MM.1S (cell line): ENCODE measurements around the gene PRRG2.

Experiments
- DNase-seq: peaks from one replicate; pipeline ENCODE4 v3.0.0-alpha.2; 2015
- H2AFZ ChIP-seq: fragments of 300-600 bp; sonication (generic); 2 replicates; pipeline ENCODE4 v1.6.0; 2016; ENCODE audit warnings: antibody characterized with exemption, low read length
- H3F3A ChIP-seq: fragments of 300-600 bp; sonication (generic); 2 replicates; pipeline ENCODE4 v1.6.1; 2016; ENCODE audit warnings: mild to moderate bottlenecking, antibody characterized with exemption, low read length, moderate library complexity, mixed read lengths; ENCODE audit not compliant: insufficient read depth
- H3K27ac ChIP-seq: fragments of 300-600 bp; sonication (generic); 2 replicates; pipeline ENCODE4 v1.5.1; 2016; ENCODE audit warnings: mild to moderate bottlenecking, low read length
- H3K27me3 ChIP-seq: fragments of 300-600 bp; sonication (generic); replicated peaks from 2 replicates; pipeline ENCODE4 v1.6.0; 2016; ENCODE audit warnings: low read length; ENCODE audit not compliant: insufficient read depth
- H3K36me3 ChIP-seq: fragments of 300-600 bp; sonication (generic); replicated peaks from 2 replicates; pipeline ENCODE4 v1.6.1; 2016; ENCODE audit warnings: mild to moderate bottlenecking, low read length, mixed read lengths; ENCODE audit not compliant: insufficient read depth
- H3K4me1 ChIP-seq: fragments of 300-600 bp; sonication (generic); 2 replicates; pipeline ENCODE4 v1.6.1; 2016; ENCODE audit warnings: low read length, mixed read lengths
- H3K4me2 ChIP-seq: fragments of 300-600 bp; sonication (generic); 2 replicates; pipeline ENCODE4 v1.6.0; 2016; ENCODE audit warnings: low read depth, low read length
- H3K4me3 ChIP-seq: fragments of 300-600 bp; sonication (generic); 2 replicates; pipeline ENCODE4 v1.5.1; 2016; ENCODE audit warnings: low read length, mixed read lengths
- H3K79me2 ChIP-seq: fragments of 300-600 bp; sonication (generic); 2 replicates; pipeline ENCODE4 v1.6.1; 2016; ENCODE audit warnings: mixed run types, low read length, mixed read lengths
- H3K9ac ChIP-seq: fragments of 300-600 bp; sonication (generic); 2 replicates; pipeline ENCODE4 v1.6.1; 2016; ENCODE audit warnings: low read length, mixed read lengths
- H3K9me2 ChIP-seq: fragments of 300-600 bp; sonication (generic); replicated peaks from 2 replicates; pipeline ENCODE4 v1.6.1; 2016; ENCODE audit warnings: mild to moderate bottlenecking, low read length, mixed read lengths; ENCODE audit not compliant: insufficient read depth
- H3K9me3 ChIP-seq: fragments of 300-600 bp; sonication (generic); replicated peaks from 2 replicates; pipeline ENCODE4 v1.6.1; 2016; ENCODE audit warnings: mild to moderate bottlenecking, low read length, mixed read lengths; ENCODE audit not compliant: insufficient read depth
- H4K20me1 ChIP-seq: fragments of 300-600 bp; sonication (generic); 2 replicates; pipeline ENCODE4 v1.6.1; 2016; ENCODE audit warnings: mild to moderate bottlenecking, low read length, moderate library complexity, mixed read lengths; ENCODE audit not compliant: insufficient read depth
- CTCF ChIP-seq: fragments of 300-600 bp; sonication (generic); IDR thresholded peaks from 2 replicates; pipeline ENCODE4 v1.5.1; 2016; ENCODE audit warnings: antibody characterized with exemption, low read length, mixed read lengths
- EZH2 ChIP-seq: fragments of 300-600 bp; sonication (generic); optimal IDR thresholded peaks from 2 replicates; pipeline ENCODE3; 2017; ENCODE audit warnings: low read depth, mild to moderate bottlenecking, antibody characterized with exemption, low read length, mixed read lengths
- EZH2phosphoT487 ChIP-seq: fragments of 300-600 bp; sonication (generic); IDR thresholded peaks from 2 replicates; pipeline ENCODE4 v1.6.1; 2018; ENCODE audit warnings: antibody characterized with exemption, low read length

PRRG2 gene

GRCh38 chr19:49591731-49592485 lies 10.8 kb downstream of the PRRG2 start:
- peak overlapping the region; percentile 94 for H3K4me3 ChIP-seq
- H3K4me2 ChIP-seq, result peak overlapping the region; percentile 95
- no peaks in the 10 kb centered on the region for H4K20me1 ChIP-seq
- no peaks in the 10 kb centered on the region for H3K27me3 ChIP-seq
- peaks cover 18% of the 10 kb centered on the region for H3K4me1 ChIP-seq
- no peaks in the 10 kb centered on the region for H3K9me2 ChIP-seq
- TF ChIP-seq EZH2phosphoT487 (no peak), CTCF (no peak), EZH2 (no peak)
- H3K9me3 ChIP-seq, result no peaks in the 10 kb centered on the region
- H3F3A ChIP-seq, result peaks cover 31% of the 10 kb centered on the region
- DNase-seq, result peak; percentile 45
- peak overlapping the region; percentile 16; the same call in 1 of the 2 replicates for H2AFZ ChIP-seq
- H3K79me2 ChIP-seq, result peaks cover 49% of the 10 kb centered on the region
- H3K9ac ChIP-seq, result peak overlapping the region; percentile 76
- no peaks in the 10 kb centered on the region for H3K36me3 ChIP-seq
- peak overlapping the region; percentile 57; the same call in 1 of the 2 replicates for H3K27ac ChIP-seq

GRCh38 chr19:49592486-49593232 lies 11.5 kb downstream of the PRRG2 start:
- H3K4me3 ChIP-seq, result peak overlapping the region; percentile 94
- no peaks in the 10 kb centered on the region for H3K27me3 ChIP-seq
- peak overlapping the region; percentile 57; the same call in 1 of the 2 replicates for H3K27ac ChIP-seq
- TF ChIP-seq EZH2phosphoT487 (no peak), CTCF (no peak), EZH2 (no peak)
- H3K9me2 ChIP-seq, result no peaks in the 10 kb centered on the region
- H3K4me2 ChIP-seq, result peak overlapping the region; percentile 95
- H3K9ac ChIP-seq, result peak overlapping the region; percentile 76; the same call in 1 of the 2 replicates
- no peaks in the 10 kb centered on the region for H3K9me3 ChIP-seq
- peaks cover 31% of the 10 kb centered on the region for H3F3A ChIP-seq
- peaks cover 51% of the 10 kb centered on the region for H3K79me2 ChIP-seq
- DNase-seq, result no peak
- no peaks in the 10 kb centered on the region for H3K36me3 ChIP-seq
- H3K4me1 ChIP-seq, result peaks cover 18% of the 10 kb centered on the region
- no peak overlapping the region for H2AFZ ChIP-seq
- no peaks in the 10 kb centered on the region for H4K20me1 ChIP-seq

GRCh38 chr19:49593233-49594113 lies 12.4 kb downstream of the PRRG2 start:
- H3K9ac ChIP-seq, result peak overlapping the region; percentile 76; the same call in 1 of the 2 replicates
- H3K36me3 ChIP-seq, result no peaks in the 10 kb centered on the region
- DNase-seq, result peak; percentile 94
- H3K4me1 ChIP-seq, result peaks cover 16% of the 10 kb centered on the region
- H3K27ac ChIP-seq, result peak overlapping the region; percentile 57; the same call in 1 of the 2 replicates
- peaks cover 27% of the 10 kb centered on the region for H3F3A ChIP-seq
- no peak overlapping the region for H2AFZ ChIP-seq
- H3K9me2 ChIP-seq, result no peaks in the 10 kb centered on the region
- H3K79me2 ChIP-seq, result peaks cover 53% of the 10 kb centered on the region
- TF ChIP-seq EZH2 (no peak), CTCF (no peak), EZH2phosphoT487 (no peak)
- H3K27me3 ChIP-seq, result no peaks in the 10 kb centered on the region
- peak overlapping the region; percentile 94 for H3K4me3 ChIP-seq
- H3K9me3 ChIP-seq, result no peaks in the 10 kb centered on the region
- H4K20me1 ChIP-seq, result no peaks in the 10 kb centered on the region
- H3K4me2 ChIP-seq, result peak overlapping the region; percentile 95
